Ishikawa (cell line): ENCODE results near the gene ARMS2.

Source experiments
- CEBPB ChIP-seq: IDR thresholded peaks from 2 replicates; pipeline ENCODE4 v1.6.1; 2012
- CREB1 ChIP-seq: IDR thresholded peaks from 2 replicates; pipeline ENCODE4 v1.6.1; 2012; ENCODE audit warnings: low read depth
- EGR1 ChIP-seq: IDR thresholded peaks from 2 replicates; pipeline ENCODE4 v1.6.1; 2012
- EP300 ChIP-seq: IDR thresholded peaks from 2 replicates; pipeline ENCODE4 v1.6.1; 2012; ENCODE audit warnings: borderline replicate concordance
- FOXM1 ChIP-seq: IDR thresholded peaks from 2 replicates; pipeline ENCODE4 v1.6.1; 2012; ENCODE audit warnings: low read depth, borderline replicate concordance
- MAX ChIP-seq: IDR thresholded peaks from 2 replicates; pipeline ENCODE4 v1.6.1; 2012
- NFIC ChIP-seq: IDR thresholded peaks from 2 replicates; pipeline ENCODE4 v1.6.1; 2012
- RAD21 ChIP-seq: IDR thresholded peaks from 2 replicates; pipeline ENCODE4 v1.6.1; 2012; ENCODE audit warnings: low read depth
- REST ChIP-seq: IDR thresholded peaks from 2 replicates; pipeline ENCODE4 v1.6.1; 2012; ENCODE audit warnings: low read depth, mild to moderate bottlenecking
- TAF1 ChIP-seq: IDR thresholded peaks from 2 replicates; pipeline ENCODE4 v1.6.1; 2012; ENCODE audit warnings: low read depth, mild to moderate bottlenecking
- TCF12 ChIP-seq: IDR thresholded peaks from 2 replicates; pipeline ENCODE4 v1.6.1; 2012; ENCODE audit warnings: low read depth
- TEAD4 ChIP-seq: IDR thresholded peaks from 2 replicates; pipeline ENCODE4 v1.6.1; 2012
- YY1 ChIP-seq: IDR thresholded peaks from 2 replicates; pipeline ENCODE4 v1.6.1; 2012; ENCODE audit warnings: low read depth
- ZBTB7A ChIP-seq: IDR thresholded peaks from 2 replicates; pipeline ENCODE4 v1.6.1; 2012; ENCODE audit warnings: low read depth
- TF ChIP-seq, protein P1 (sequence below): IDR thresholded peaks from 2 replicates; pipeline ENCODE4 v1.6.1; 2012

Gene ARMS2

GRCh38 chr10:122474131-122474818, 19.8 kb downstream of the ARMS2 start:
- TF ChIP-seq REST (no peak), TAF1 (no peak), TEAD4 (no peak), YY1 (no peak), RAD21 (no peak), EGR1 (no peak), NFIC (no peak), CREB1 (no peak)

DNA sequence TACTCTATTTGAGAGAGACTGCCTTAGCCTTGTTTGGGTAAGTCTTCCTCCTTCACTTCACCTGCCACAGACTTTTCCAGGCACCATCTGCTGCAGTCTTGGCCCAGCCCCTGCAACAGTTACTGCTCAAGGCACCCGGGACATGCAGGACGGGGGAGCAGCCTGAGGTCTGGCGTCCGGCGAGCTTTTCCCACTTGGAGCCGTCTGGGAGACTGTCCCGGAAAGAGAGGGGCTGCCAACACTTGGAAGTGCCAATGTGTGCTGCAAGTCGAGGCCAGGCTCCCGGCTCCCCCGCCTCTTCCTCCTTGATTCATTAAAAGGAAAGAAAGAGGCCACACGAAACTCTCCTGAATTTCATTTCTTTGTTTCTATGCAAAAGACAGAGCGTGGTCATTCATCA, 20.6 kb downstream of the ARMS2 start:
- TF ChIP-seq TEAD4 (no peak), YY1 (no peak), TCF12 (no peak), MAX (no peak), ZBTB7A (no peak), CEBPB (no peak), RAD21 (no peak), EGR1 (no peak), TAF1 (no peak), EP300 (no peak), REST (no peak), CREB1 (no peak), FOXM1 (no peak)
- TF ChIP-seq, protein P1, sequence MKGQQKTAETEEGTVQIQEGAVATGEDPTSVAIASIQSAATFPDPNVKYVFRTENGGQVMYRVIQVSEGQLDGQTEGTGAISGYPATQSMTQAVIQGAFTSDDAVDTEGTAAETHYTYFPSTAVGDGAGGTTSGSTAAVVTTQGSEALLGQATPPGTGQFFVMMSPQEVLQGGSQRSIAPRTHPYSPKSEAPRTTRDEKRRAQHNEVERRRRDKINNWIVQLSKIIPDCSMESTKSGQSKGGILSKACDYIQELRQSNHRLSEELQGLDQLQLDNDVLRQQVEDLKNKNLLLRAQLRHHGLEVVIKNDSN: no peak

DNA sequence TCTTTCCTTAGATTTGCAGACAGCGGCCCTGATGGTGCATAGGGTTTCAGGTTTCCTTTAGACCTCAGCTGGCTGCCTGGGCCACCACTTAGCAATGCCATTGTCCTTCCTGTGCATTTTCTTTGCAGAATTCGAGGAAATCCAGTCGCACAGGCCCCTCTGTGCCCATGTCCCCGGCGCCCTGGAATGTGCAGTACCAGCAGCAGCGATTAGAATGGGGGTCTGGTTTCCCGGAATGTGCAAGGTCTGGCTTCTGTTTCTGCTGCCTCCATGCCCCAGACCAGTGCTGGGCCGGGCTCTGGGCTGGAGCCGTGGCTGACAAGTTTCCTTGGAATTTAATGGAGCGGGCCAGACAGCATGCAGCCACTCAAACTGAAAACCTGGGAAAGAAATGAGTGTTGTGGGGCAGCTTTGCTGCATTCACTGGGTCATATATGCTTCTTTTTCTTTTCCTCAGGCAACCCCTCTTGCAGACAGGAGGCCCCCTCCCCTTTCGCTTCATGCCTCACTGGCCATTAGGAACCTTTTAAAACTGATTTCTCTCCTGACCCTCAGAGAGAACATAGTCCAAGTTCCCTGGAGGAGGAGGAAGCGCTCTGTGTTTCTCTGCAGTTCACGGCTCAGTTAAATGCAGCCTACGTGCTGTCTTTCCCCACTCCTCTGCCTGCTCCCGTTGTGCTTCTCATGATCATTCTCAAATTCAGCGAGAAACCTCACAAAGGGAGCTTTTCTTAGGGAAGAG, 21.3 kb downstream of the ARMS2 start:
- no peak for TF ChIP-seq EP300
- no peak for TF ChIP-seq REST
- no peak for TF ChIP-seq NFIC
- no peak for TF ChIP-seq TCF12
- TF ChIP-seq EGR1: no peak
- TF ChIP-seq RAD21: no peak
- TF ChIP-seq TAF1: no peak
- TF ChIP-seq TEAD4: no peak
- TF ChIP-seq CREB1: no peak
- TF ChIP-seq MAX: no peak
- TF ChIP-seq, protein P1: no peak
- TF ChIP-seq CEBPB: no peak

DNA sequence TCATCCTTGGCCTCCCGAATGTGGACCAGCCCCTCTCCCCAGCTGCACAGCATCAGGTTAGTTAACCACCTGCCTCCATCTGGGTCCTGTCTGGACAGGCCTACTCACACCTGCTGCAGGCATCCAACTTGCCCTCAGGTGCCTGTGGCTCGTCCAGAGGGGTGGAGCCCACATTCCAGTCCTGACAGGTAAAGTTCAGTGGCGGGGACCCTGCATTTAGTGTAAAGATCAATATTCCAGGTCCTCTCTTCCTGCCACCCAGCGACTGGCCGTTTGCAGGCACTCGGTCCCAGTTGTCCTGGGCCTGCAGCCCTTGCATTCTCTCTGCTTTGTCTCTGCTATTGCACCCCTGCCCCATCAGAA, 21.9 kb downstream of the ARMS2 start:
- TF ChIP-seq EP300: no peak
- no peak for TF ChIP-seq REST
- TF ChIP-seq ZBTB7A: no peak
- TF ChIP-seq YY1: no peak
- TF ChIP-seq CREB1: no peak
- no peak for TF ChIP-seq RAD21
- TF ChIP-seq TCF12: no peak
- TF ChIP-seq, protein P1: no peak
- no peak for TF ChIP-seq NFIC
- TF ChIP-seq TAF1: no peak
- TF ChIP-seq EGR1: no peak
- TF ChIP-seq TEAD4: no peak
- TF ChIP-seq FOXM1: no peak
- no peak for TF ChIP-seq CEBPB
- no peak for TF ChIP-seq MAX
